Measurements from ENCODE around the gene LYZL2. TPM values are rescaled to one million over a fixed set of nuclear protein-coding genes. Genes with fewer than 3 reads are reported as not detected.

Gene LYZL2
- total RNA-seq, 1 experiment from 2014 or later = not detected

DNA sequence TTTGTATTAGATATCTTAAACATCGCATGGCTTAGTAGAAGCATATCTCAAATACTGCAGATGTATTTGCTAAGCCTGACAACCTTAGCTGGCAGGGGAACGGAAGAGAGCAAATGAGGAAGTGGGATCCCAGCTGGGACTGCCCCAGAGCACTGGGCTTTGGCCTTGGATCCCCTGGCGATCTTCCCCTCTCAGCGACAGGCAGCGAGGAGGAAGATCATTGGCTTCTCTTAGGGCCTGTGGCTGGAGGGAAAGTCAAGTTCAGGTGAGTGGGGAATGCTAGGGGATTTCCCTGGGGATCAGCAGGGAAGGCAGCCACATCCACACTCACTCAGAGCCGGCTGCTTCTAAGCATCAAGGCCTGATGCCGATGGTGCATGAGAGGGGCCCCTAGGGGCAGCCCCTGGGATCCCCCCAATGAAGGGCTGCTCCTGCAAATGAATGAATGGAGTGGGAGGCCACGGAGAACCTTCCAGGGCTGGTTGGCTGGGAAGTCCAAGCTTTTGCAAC is 42.0 kb downstream of the LYZL2 start:
- BruUV-seq (replicated peaks) = no TSS peak
- H3K36me3 Mint-ChIP-seq (ENCODE audit: insufficient read depth, unreplicated experiment) = no peaks in the 10 kb centered on the region
- H3K4me1 Mint-ChIP-seq (ENCODE audit: insufficient read depth, unreplicated experiment) = peaks cover 14% of the 10 kb centered on the region
- H3K4me3 Mint-ChIP-seq (ENCODE audit: unreplicated experiment) = no peak overlapping the region
- intact Hi-C loops (cut with micrococcal nuclease) = loop anchor here (10.0 kb wide), 1 partner anchor 323 kb away; no protein-coding TSS in a partner anchor
- ChIA-PET POLR2A (no interaction called here), CTCF (interaction anchor here (1.4 kb wide), 1 partner anchor 195 kb away, joined by 7 read pairs; no protein-coding TSS in a partner anchor)
- TF ChIP-seq, protein P1, sequence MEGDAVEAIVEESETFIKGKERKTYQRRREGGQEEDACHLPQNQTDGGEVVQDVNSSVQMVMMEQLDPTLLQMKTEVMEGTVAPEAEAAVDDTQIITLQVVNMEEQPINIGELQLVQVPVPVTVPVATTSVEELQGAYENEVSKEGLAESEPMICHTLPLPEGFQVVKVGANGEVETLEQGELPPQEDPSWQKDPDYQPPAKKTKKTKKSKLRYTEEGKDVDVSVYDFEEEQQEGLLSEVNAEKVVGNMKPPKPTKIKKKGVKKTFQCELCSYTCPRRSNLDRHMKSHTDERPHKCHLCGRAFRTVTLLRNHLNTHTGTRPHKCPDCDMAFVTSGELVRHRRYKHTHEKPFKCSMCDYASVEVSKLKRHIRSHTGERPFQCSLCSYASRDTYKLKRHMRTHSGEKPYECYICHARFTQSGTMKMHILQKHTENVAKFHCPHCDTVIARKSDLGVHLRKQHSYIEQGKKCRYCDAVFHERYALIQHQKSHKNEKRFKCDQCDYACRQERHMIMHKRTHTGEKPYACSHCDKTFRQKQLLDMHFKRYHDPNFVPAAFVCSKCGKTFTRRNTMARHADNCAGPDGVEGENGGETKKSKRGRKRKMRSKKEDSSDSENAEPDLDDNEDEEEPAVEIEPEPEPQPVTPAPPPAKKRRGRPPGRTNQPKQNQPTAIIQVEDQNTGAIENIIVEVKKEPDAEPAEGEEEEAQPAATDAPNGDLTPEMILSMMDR (IDR thresholded peaks at IDR 0.05; ENCODE audit: unreplicated experiment) = no peak
- no peaks in the 10 kb centered on the region for H3K9me3 Mint-ChIP-seq (ENCODE audit: unreplicated experiment)
- H3K27me3 Mint-ChIP-seq (ENCODE audit: insufficient read depth, unreplicated experiment) = peaks cover 7% of the 10 kb centered on the region
- no peak overlapping the region for H3K27ac Mint-ChIP-seq (ENCODE audit: low read depth, unreplicated experiment)
- no peak for DNase-seq (ENCODE audit: unreplicated experiment)

DNA sequence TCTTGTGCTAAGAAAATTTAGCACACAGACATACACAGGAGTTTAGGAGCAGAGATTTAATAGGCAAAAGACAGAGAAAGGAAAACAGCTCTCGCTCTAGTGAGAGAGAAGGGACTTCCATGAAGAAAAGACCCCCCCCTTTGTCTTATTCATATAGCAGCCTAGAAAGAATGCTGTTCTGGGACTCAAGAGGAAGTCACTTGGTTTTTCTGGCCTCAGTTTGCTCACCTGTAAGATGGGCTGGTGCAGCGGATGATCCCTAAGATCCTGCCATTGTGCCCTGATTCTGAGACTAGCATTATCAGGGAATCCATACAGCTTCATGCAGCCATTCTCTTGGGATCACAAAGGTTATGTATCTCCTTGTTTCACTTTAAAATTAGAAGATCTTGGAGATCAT is 42.7 kb downstream of the LYZL2 start:
- CTCF ChIA-PET = interaction anchor here (1.4 kb wide), 1 partner anchor 194 kb away, joined by 7 read pairs; no protein-coding TSS in a partner anchor

DNA sequence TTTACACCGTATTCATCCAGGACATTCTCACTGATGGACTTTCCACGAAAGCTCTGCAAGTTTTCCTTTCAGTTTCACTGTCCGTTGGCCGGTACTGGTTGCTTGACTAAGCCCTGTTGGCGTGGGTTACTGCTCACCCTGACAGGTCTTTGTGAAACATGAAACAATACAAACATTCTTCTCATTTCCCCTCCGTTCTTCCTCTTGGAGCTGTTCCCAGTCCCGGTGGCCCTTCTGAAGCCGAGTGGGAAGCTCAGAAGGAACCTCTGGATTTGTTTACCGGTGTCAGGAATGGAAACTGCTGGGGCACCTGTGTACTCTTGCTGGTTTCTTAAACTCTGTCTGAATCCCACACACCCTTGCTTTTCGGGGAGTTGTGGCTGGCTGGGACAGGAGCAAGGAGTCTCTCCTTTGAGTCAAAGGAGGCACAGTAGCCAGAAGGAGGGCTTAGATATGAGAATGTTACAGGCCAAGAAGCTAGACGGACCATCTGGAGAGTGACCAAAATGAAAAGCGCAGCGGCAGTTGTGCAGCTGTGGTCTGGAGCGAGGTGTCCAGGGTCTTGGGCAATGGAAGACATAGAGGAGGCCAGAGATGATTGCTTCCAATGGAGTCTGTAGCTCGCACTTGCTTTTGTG is 45.7 kb downstream of the LYZL2 start:
- Mint-ChIP-seq H3K27ac (ENCODE audit: low read depth, unreplicated experiment) (peak overlapping the region; percentile 43), H3K4me3 (ENCODE audit: unreplicated experiment) (peak overlapping the region; percentile 57), H3K4me1 (ENCODE audit: insufficient read depth, unreplicated experiment) (peaks cover 14% of the 10 kb centered on the region), H3K9me3 (ENCODE audit: unreplicated experiment) (no peaks in the 10 kb centered on the region), H3K27me3 (ENCODE audit: insufficient read depth, unreplicated experiment) (no peaks in the 10 kb centered on the region), H3K36me3 (ENCODE audit: insufficient read depth, unreplicated experiment) (peaks cover 5% of the 10 kb centered on the region)
- BruUV-seq (replicated peaks) = no TSS peak
- intact Hi-C loops (cut with micrococcal nuclease) = loop anchor here (10.0 kb wide), 1 partner anchor 319 kb away; no protein-coding TSS in a partner anchor
- TF ChIP-seq, protein P1 (IDR thresholded peaks at IDR 0.05; ENCODE audit: unreplicated experiment) = no peak
- ChIA-PET POLR2A (interaction anchor here (0.7 kb wide), 1 partner anchor 222 kb away, joined by 3 read pairs; no protein-coding TSS in a partner anchor), CTCF (interaction anchor here (0.6 to 2.6 kb wide), 7 partner anchors 8 to 426 kb away, joined by 3 to 18 read pairs (median 3); no protein-coding TSS in a partner anchor)
- DNase-seq (ENCODE audit: unreplicated experiment) = peak; percentile 82

More for the DNA sequence above, 42.7 kb downstream of the LYZL2 start:
- no TSS peak for BruUV-seq (replicated peaks)
- POLR2A ChIA-PET = no interaction called here
- no peak for DNase-seq (ENCODE audit: unreplicated experiment)
- no peaks in the 10 kb centered on the region for H3K27me3 Mint-ChIP-seq (ENCODE audit: insufficient read depth, unreplicated experiment)
- H3K27ac Mint-ChIP-seq (ENCODE audit: low read depth, unreplicated experiment) = no peak overlapping the region
- intact Hi-C loops (cut with micrococcal nuclease) = loop anchor here (10.0 kb wide), 1 partner anchor 322 kb away; no protein-coding TSS in a partner anchor
- no peaks in the 10 kb centered on the region for H3K9me3 Mint-ChIP-seq (ENCODE audit: unreplicated experiment)
- H3K36me3 Mint-ChIP-seq (ENCODE audit: insufficient read depth, unreplicated experiment) = no peaks in the 10 kb centered on the region
- H3K4me1 Mint-ChIP-seq (ENCODE audit: insufficient read depth, unreplicated experiment) = peaks cover 14% of the 10 kb centered on the region
- H3K4me3 Mint-ChIP-seq (ENCODE audit: unreplicated experiment) = no peak overlapping the region
- TF ChIP-seq, protein P1 (IDR thresholded peaks at IDR 0.05; ENCODE audit: unreplicated experiment) = no peak

- Mint-ChIP-seq H3K27ac (ENCODE audit: low read depth, unreplicated experiment) (no peak overlapping the region), H3K4me3 (ENCODE audit: unreplicated experiment) (no peak overlapping the region), H3K9me3 (ENCODE audit: unreplicated experiment) (no peaks in the 10 kb centered on the region), H3K4me1 (ENCODE audit: insufficient read depth, unreplicated experiment) (peaks cover 14% of the 10 kb centered on the region), H3K27me3 (ENCODE audit: insufficient read depth, unreplicated experiment) (no peaks in the 10 kb centered on the region), H3K36me3 (ENCODE audit: insufficient read depth, unreplicated experiment) (peaks cover 5% of the 10 kb centered on the region)
- TF ChIP-seq, protein P1 (IDR thresholded peaks at IDR 0.05; ENCODE audit: unreplicated experiment) = peak; percentile 64
- DNase-seq (ENCODE audit: unreplicated experiment) = peak; percentile 67
- ChIA-PET CTCF (interaction anchor here (0.6 to 2.9 kb wide), 20 partner anchors 9 to 1439 kb away, joined by 3 to 15 read pairs (median 4); no protein-coding TSS in a partner anchor), POLR2A (interaction anchor here (0.6 kb wide), 1 partner anchor 1489 kb away, joined by 3 read pairs; no protein-coding TSS in a partner anchor)
- BruUV-seq (replicated peaks) = no TSS peak
- intact Hi-C loops (cut with micrococcal nuclease) = loop anchor here (10.0 kb wide), 1 partner anchor 317 kb away; no protein-coding TSS in a partner anchor
Observed at GRCh38 chr10:30581779-30582380, 47.7 kb downstream of the LYZL2 start.

Measured in MCF 10A (cell line).